Erythroblast (primary cell): ENCODE data around the gene GSN.

Source experiments
- GATA1 ChIP-seq: IDR thresholded peaks from 2 replicates; pipeline ENCODE4 v1.6.1; 2011; ENCODE audit warnings: low read depth, mild to moderate bottlenecking, control low read depth, low read length, moderate library complexity
- POLR2A ChIP-seq: IDR thresholded peaks from 2 replicates; pipeline ENCODE4 v1.6.1; 2011; ENCODE audit warnings: mild to moderate bottlenecking, low read length

GRCh38 chr9:121292051-121292450 is 24.1 kb downstream of the GSN start:
- TF ChIP-seq POLR2A (no peak), GATA1 (no peak)
